T-helper 2 cell treated with Interferon-gamma antibody and Interleukin-4, amounts not matched to agents 5 μg/mL and 100 μg/mL, for 36 hours (primary cell): ENCODE results near the gene PTPRN2.

Experiments used
- DNase-seq: peaks from one replicate; pipeline ENCODE4 v3.0.0; 2021; ENCODE audit warnings: low spot score
- H3K27ac Mint-ChIP-seq: one replicate; pipeline ENCODE4 v1.8.0; 2021; ENCODE audit warnings: mild to moderate bottlenecking, mixed read lengths
- H3K27me3 Mint-ChIP-seq: one replicate; pipeline ENCODE4 v1.8.0; 2021; ENCODE audit warnings: low read depth, mixed read lengths
- H3K36me3 Mint-ChIP-seq: one replicate; pipeline ENCODE4 v1.8.0; 2021; ENCODE audit warnings: low read depth, mixed read lengths
- H3K4me1 Mint-ChIP-seq: one replicate; pipeline ENCODE4 v1.8.0; 2021; ENCODE audit warnings: low read depth, mixed read lengths
- H3K4me3 Mint-ChIP-seq: one replicate; pipeline ENCODE4 v1.8.0; 2022; ENCODE audit warnings: mild to moderate bottlenecking, moderate library complexity, mixed read lengths
- H3K9me3 Mint-ChIP-seq: one replicate; pipeline ENCODE4 v1.8.0; 2021; ENCODE audit warnings: mixed read lengths

PTPRN2 gene

DNA sequence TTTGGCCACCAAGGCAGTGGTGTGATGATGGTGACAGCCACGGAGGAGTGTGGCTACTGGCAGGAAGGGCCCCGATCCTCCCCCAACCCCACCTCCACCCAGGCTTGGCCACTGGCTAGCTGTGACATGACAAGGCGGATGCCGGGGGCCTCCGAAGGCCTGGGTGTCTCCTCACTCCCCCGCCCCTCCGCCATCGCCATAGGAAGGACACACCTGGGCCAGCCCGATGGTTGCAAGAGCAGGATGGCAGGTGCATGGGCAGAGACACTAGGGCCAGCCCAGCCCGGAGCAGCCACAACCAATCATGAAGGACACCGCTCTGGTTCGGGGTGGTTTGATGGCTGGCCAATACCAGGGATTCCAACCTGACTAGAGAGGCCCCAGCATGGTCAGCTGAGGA is 81.0 kb downstream of the PTPRN2 start:
- Mint-ChIP-seq H3K36me3 (no peaks in the 10 kb centered on the region), H3K27ac (no peak overlapping the region), H3K9me3 (peaks cover 20% of the 10 kb centered on the region), H3K27me3 (no peaks in the 10 kb centered on the region), H3K4me3 (no peak overlapping the region), H3K4me1 (no peaks in the 10 kb centered on the region)
- no peak for DNase-seq

- peaks cover 15% of the 10 kb centered on the region for H3K9me3 Mint-ChIP-seq
- no peak overlapping the region for H3K4me3 Mint-ChIP-seq
- no peaks in the 10 kb centered on the region for H3K27me3 Mint-ChIP-seq
- no peaks in the 10 kb centered on the region for H3K4me1 Mint-ChIP-seq
- H3K27ac Mint-ChIP-seq, result no peak overlapping the region
- no peak for DNase-seq
- no peaks in the 10 kb centered on the region for H3K36me3 Mint-ChIP-seq
These were observed 81.9 kb downstream of the PTPRN2 start for GRCh38 chr7:158505683-158506082.

DNA sequence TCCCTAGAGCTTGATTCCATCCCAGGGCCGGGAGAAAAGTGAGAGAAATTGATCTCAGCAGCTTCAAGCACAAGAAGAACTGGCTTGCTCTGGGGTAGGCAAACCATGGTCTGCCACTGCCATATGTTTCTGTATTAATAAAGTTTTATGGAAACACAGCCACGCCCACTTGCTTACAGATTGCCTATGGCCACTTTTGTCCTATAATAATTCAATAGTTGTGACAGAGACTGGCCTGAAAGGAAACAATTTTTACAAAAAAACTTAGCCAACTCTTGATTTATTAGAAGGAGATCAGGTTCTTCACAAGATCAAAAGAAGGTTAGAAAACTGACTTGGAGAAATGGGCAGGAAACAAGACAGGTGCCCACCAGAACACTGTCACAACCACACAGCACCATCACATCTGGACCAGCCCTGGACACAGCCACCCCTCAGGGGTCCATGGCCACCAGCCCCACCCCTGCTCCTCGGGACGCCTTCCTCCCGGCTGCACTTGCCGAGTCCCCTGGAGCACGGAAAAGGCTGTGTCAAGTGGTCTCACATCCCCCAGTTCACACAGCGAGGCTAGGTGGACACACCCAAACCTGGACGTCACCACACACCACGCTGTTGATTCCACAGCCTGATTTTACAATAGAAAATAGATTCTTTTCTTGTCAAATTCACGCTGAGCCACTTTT is 85.4 kb downstream of the PTPRN2 start:
- Mint-ChIP-seq H3K36me3 (no peaks in the 10 kb centered on the region), H3K27me3 (no peaks in the 10 kb centered on the region), H3K4me3 (no peak overlapping the region), H3K4me1 (no peaks in the 10 kb centered on the region), H3K27ac (no peak overlapping the region), H3K9me3 (peaks cover 4% of the 10 kb centered on the region)
- no peak for DNase-seq

GRCh38 chr7:158501393-158502067 is 86.1 kb downstream of the PTPRN2 start:
- H3K27ac Mint-ChIP-seq, result no peak overlapping the region
- no peaks in the 10 kb centered on the region for H3K36me3 Mint-ChIP-seq
- no peaks in the 10 kb centered on the region for H3K27me3 Mint-ChIP-seq
- no peaks in the 10 kb centered on the region for H3K9me3 Mint-ChIP-seq
- H3K4me1 Mint-ChIP-seq, result no peaks in the 10 kb centered on the region
- no peak for DNase-seq
- no peak overlapping the region for H3K4me3 Mint-ChIP-seq

DNA sequence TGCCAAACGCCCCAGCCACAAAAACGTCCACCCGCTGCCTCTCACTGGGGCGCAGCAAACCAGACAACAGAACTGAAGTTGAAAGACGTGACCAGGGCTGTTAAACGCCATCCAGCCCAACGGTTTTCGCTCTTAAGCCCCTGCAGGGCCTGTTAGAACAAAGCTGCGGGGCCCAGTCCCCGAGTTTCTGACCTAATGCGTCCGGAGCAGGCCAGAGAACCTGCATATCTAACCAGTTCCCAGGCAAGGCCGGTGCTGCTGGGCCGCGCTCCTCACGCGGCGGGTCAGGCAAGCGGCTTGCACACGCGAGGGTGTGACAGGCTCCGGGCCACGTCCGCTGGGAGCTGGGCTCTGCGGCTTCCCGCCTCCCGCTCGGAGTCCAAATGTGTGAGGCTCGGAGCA is 87.0 kb downstream of the PTPRN2 start:
- DNase-seq, result no peak
- H3K4me3 Mint-ChIP-seq, result no peak overlapping the region
- H3K9me3 Mint-ChIP-seq, result no peaks in the 10 kb centered on the region
- no peak overlapping the region for H3K27ac Mint-ChIP-seq
- H3K36me3 Mint-ChIP-seq, result no peaks in the 10 kb centered on the region
- no peaks in the 10 kb centered on the region for H3K4me1 Mint-ChIP-seq
- H3K27me3 Mint-ChIP-seq, result no peaks in the 10 kb centered on the region

- no peaks in the 10 kb centered on the region for H3K27me3 Mint-ChIP-seq
- peaks cover 2% of the 10 kb centered on the region for H3K4me1 Mint-ChIP-seq
- no peak overlapping the region for H3K27ac Mint-ChIP-seq
- no peaks in the 10 kb centered on the region for H3K36me3 Mint-ChIP-seq
- no peak for DNase-seq
- no peaks in the 10 kb centered on the region for H3K9me3 Mint-ChIP-seq
- no peak overlapping the region for H3K4me3 Mint-ChIP-seq
These were observed 88.6 kb downstream of the PTPRN2 start for GRCh38 chr7:158499082-158499455.

- Mint-ChIP-seq H3K4me1 (peaks cover 2% of the 10 kb centered on the region), H3K9me3 (no peaks in the 10 kb centered on the region), H3K4me3 (no peak overlapping the region), H3K36me3 (no peaks in the 10 kb centered on the region), H3K27ac (no peak overlapping the region), H3K27me3 (no peaks in the 10 kb centered on the region)
- DNase-seq, result no peak
These were observed 89.1 kb downstream of the PTPRN2 start for GRCh38 chr7:158498443-158499081.

DNA sequence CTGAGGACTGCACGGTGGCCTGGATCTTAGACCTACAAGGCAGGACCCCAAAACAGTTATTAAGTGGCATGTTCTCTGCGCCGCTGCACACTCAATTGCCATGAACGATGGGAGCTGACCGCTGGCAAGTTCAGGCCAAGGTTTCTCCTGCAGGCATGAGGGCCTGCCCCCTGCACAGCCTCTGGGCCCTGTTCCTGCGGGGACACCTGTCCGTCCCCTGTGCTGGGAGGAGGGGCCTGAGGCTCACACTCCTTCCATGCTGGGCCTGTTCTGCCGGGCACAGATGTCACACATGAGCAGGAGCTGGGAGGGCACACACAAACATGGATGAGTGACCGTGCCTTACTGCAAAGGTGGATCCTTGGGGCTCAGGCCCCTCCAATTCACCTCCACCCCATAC is 90.0 kb downstream of the PTPRN2 start:
- no peak overlapping the region for H3K4me3 Mint-ChIP-seq
- peaks cover 2% of the 10 kb centered on the region for H3K4me1 Mint-ChIP-seq
- no peaks in the 10 kb centered on the region for H3K27me3 Mint-ChIP-seq
- H3K36me3 Mint-ChIP-seq, result no peaks in the 10 kb centered on the region
- DNase-seq, result no peak
- H3K9me3 Mint-ChIP-seq, result no peaks in the 10 kb centered on the region
- no peak overlapping the region for H3K27ac Mint-ChIP-seq

GRCh38 chr7:158495786-158496185 is 91.8 kb downstream of the PTPRN2 start:
- H3K4me3 Mint-ChIP-seq, result no peak overlapping the region
- peaks cover 2% of the 10 kb centered on the region for H3K4me1 Mint-ChIP-seq
- H3K9me3 Mint-ChIP-seq, result no peaks in the 10 kb centered on the region
- DNase-seq, result no peak
- no peak overlapping the region for H3K27ac Mint-ChIP-seq
- H3K36me3 Mint-ChIP-seq, result no peaks in the 10 kb centered on the region
- no peaks in the 10 kb centered on the region for H3K27me3 Mint-ChIP-seq

DNA sequence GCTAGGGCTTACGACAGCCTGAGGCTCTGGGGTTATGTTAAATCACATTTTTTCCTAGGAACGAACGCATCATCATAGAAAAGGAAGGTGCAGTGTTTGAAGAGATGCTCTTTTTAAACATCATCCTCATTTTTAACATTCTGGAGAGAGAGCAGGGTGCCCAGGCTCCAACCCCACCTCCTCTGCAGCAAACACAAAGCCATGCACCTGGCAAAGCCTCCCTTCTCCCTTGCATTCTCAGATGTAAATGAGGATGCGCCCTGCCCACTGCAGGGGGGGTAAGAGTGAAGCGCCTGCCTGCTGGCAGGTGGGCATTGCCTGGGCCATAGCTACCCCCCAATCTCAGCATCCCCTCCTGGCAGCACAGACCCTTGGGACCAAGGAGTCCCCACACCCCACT is 92.4 kb downstream of the PTPRN2 start:
- Mint-ChIP-seq H3K4me1 (peaks cover 2% of the 10 kb centered on the region), H3K27me3 (no peaks in the 10 kb centered on the region), H3K27ac (no peak overlapping the region), H3K9me3 (no peaks in the 10 kb centered on the region), H3K36me3 (no peaks in the 10 kb centered on the region), H3K4me3 (no peak overlapping the region)
- DNase-seq, result no peak

- Mint-ChIP-seq H3K27me3 (no peaks in the 10 kb centered on the region), H3K36me3 (no peaks in the 10 kb centered on the region), H3K4me1 (peaks cover 2% of the 10 kb centered on the region), H3K4me3 (no peak overlapping the region), H3K9me3 (no peaks in the 10 kb centered on the region), H3K27ac (no peak overlapping the region)
- no peak for DNase-seq
These were observed 93.0 kb downstream of the PTPRN2 start for GRCh38 chr7:158494643-158495042.

DNA sequence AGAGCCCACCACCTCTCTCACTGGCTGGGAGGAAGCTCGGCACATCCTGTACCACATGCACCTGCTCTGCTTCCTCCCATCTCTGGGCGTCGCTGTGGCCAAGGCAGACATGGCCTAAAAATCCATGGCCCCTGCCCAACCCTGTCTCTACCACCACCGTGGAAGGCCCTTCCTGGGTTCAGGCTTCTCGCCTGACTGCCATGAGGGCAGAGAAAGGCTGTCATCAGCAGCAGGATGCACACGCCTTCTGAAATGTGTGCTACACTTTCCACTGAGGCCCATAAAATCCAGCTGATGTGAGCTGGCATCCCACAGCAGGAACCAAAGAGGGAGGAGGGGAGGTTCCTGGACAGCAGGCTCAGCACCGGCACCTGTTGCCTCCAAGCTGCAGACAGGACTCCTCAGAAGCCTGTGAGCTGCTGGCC is 93.4 kb downstream of the PTPRN2 start:
- no peaks in the 10 kb centered on the region for H3K9me3 Mint-ChIP-seq
- DNase-seq, result no peak
- H3K36me3 Mint-ChIP-seq, result no peaks in the 10 kb centered on the region
- H3K4me3 Mint-ChIP-seq, result no peak overlapping the region
- H3K27ac Mint-ChIP-seq, result no peak overlapping the region
- H3K27me3 Mint-ChIP-seq, result no peaks in the 10 kb centered on the region
- H3K4me1 Mint-ChIP-seq, result peaks cover 2% of the 10 kb centered on the region

- H3K27ac Mint-ChIP-seq, result no peak overlapping the region
- no peak overlapping the region for H3K4me3 Mint-ChIP-seq
- DNase-seq, result no peak
- no peaks in the 10 kb centered on the region for H3K27me3 Mint-ChIP-seq
- no peaks in the 10 kb centered on the region for H3K36me3 Mint-ChIP-seq
- no peaks in the 10 kb centered on the region for H3K9me3 Mint-ChIP-seq
- peaks cover 2% of the 10 kb centered on the region for H3K4me1 Mint-ChIP-seq
These were observed 95.3 kb downstream of the PTPRN2 start for GRCh38 chr7:158492367-158492764.

DNA sequence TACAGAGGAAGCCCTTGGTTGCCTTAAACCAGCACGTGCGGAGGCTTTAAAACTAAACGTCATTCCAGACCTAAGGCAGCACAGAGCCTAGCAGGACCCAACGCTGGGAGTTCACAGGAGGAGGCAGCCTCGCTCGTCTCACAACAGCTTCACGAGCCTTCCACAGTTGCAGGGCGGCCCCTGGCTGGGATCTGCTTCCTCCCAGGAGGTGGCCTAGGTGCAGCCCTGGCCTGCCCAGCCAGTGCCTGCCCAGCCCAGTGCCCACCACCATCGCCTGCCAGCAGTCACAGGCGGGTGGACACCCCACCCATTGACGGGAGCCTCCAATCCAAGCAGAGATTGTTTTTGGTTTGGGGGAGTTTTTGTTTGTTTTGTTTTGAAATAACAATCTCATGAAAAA is 96.5 kb downstream of the PTPRN2 start:
- Mint-ChIP-seq H3K27me3 (no peaks in the 10 kb centered on the region), H3K4me1 (peaks cover 2% of the 10 kb centered on the region)

More for the DNA sequence above, 96.5 kb downstream of the PTPRN2 start:
- H3K9me3 Mint-ChIP-seq, result no peaks in the 10 kb centered on the region
- no peak for DNase-seq
- H3K36me3 Mint-ChIP-seq, result no peaks in the 10 kb centered on the region
- no peak overlapping the region for H3K4me3 Mint-ChIP-seq
- no peak overlapping the region for H3K27ac Mint-ChIP-seq
